Measurements from ENCODE around the gene GPX2.

Gene GPX2

DNA sequence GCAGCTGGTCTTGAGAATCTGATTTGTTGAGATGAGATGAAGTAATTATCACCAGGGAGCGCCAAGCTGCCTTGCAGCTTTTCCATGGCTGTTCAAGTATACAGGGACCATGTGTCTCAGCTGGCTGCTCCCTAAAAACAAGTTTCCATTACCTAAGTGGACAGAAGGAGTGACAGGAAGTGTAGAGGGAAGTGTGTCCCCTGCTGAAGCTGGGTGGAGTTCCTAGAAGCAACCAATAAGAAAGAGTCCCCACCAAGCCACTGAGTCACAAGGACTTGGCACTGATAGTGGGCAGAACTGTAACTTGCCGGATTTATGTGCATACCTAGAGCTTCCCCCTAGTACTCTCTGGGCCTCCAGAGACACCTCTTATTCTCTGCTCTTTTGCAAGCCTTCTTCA lies 1.5 kb upstream of the GPX2 start:
- Histone ChIP-seq H3K9me3 (ENCODE audit: insufficient read depth, low read length, severe bottlenecking) (no peaks in the 10 kb centered on the region), H4K20me1 (ENCODE audit: insufficient read depth, low read length) (peaks cover 7% of the 10 kb centered on the region; the same call in 1 of the 2 replicates), H3K36me3 (ENCODE audit: insufficient read depth, low read length) (peaks cover 79% of the 10 kb centered on the region), H3K27me3 (ENCODE audit: insufficient read depth, low read length, poor library complexity) (no peaks in the 10 kb centered on the region), H3K27ac (ENCODE audit: low read length) (no peak overlapping the region), H3K4me2 (ENCODE audit: insufficient read depth, low read length) (no peak overlapping the region), H3K79me2 (ENCODE audit: insufficient read depth, low read length) (no peaks in the 10 kb centered on the region), H2AFZ (ENCODE audit: low read depth, low read length) (no peak overlapping the region), H3K9ac (ENCODE audit: low read depth, low read length) (no peak overlapping the region), H3K4me3 (ENCODE audit: low read depth in 1 of 2, low read length in 2 of 2) (no peak overlapping the region), H3K4me1 (ENCODE audit: insufficient read depth, low read length) (no peaks in the 10 kb centered on the region)
- ATAC-seq (ENCODE audit: insufficient read depth, low read depth): no peak
- DNase-seq: no peak
- TF ChIP-seq EZH2 (IDR thresholded peaks at IDR 0.05; ENCODE audit: borderline replicate concordance, low read depth, low read length, severe bottlenecking): no peak
- TF ChIP-seq, protein P1, sequence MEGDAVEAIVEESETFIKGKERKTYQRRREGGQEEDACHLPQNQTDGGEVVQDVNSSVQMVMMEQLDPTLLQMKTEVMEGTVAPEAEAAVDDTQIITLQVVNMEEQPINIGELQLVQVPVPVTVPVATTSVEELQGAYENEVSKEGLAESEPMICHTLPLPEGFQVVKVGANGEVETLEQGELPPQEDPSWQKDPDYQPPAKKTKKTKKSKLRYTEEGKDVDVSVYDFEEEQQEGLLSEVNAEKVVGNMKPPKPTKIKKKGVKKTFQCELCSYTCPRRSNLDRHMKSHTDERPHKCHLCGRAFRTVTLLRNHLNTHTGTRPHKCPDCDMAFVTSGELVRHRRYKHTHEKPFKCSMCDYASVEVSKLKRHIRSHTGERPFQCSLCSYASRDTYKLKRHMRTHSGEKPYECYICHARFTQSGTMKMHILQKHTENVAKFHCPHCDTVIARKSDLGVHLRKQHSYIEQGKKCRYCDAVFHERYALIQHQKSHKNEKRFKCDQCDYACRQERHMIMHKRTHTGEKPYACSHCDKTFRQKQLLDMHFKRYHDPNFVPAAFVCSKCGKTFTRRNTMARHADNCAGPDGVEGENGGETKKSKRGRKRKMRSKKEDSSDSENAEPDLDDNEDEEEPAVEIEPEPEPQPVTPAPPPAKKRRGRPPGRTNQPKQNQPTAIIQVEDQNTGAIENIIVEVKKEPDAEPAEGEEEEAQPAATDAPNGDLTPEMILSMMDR (IDR thresholded peaks at IDR 0.05; ENCODE audit: borderline replicate concordance, extremely low read depth, low read length, poor library complexity, severe bottlenecking): no peak

DNA sequence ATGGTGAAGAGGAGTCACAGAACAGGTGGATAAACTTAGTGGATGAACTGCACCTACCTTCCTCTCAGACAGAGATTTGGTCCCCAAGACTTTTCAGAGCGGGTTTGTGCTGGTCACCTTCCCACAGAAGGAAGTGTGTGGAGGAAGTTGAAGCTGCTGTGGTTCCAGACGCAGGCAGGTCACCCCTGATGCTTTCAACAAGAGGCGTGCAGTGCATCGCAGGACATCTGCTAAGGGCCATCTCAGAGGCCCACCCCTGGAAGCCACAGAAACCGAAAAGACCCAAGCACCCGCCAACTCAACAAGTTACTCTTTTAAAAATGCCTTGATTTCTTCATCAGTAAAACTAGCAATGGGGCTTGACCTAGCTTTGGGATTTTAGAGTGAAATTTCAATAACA lies 1.0 kb upstream of the GPX2 start:
- ATAC-seq (ENCODE audit: insufficient read depth, low read depth): no peak
- H3K4me2 ChIP-seq (ENCODE audit: insufficient read depth, low read length): no peak overlapping the region
- H3K27me3 ChIP-seq (ENCODE audit: insufficient read depth, low read length, poor library complexity): no peaks in the 10 kb centered on the region

DNA sequence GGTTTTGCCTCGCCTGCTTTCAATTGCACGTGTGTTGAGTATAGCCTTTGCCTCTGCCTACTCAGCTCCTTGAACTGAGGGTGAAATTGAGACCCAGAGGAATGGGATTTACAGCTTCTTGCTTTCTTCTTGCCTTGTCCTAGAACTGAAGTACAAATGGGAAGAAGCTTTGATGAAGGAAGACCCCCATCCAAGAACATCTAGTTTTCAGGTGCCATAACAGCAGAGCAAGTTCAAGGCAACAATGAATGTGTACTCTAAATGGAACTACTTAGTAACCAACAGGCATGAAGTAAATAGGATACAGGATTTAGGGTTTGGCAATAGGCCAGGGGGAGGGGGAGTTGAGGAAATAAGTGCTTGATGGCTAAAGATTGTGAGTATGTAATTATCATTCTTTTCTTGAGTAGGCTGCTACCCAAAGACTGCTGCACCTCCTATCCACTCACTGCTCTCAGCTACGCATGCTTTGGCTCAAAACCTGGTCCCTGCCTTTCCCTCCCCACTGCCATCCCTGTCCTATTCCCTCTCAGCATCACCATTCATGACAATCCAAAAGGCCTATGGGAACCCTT lies 2.1 kb downstream of the GPX2 start:
- Histone ChIP-seq H3K36me3 (ENCODE audit: insufficient read depth, low read length) (peaks cover 77% of the 10 kb centered on the region), H3K4me3 (ENCODE audit: low read depth in 1 of 2, low read length in 2 of 2) (no peak overlapping the region), H3K4me1 (ENCODE audit: insufficient read depth, low read length) (no peaks in the 10 kb centered on the region), H3K9ac (ENCODE audit: low read depth, low read length) (no peak overlapping the region), H3K27ac (ENCODE audit: low read length) (no peak overlapping the region), H3K79me2 (ENCODE audit: insufficient read depth, low read length) (no peaks in the 10 kb centered on the region), H4K20me1 (ENCODE audit: insufficient read depth, low read length) (peaks cover 12% of the 10 kb centered on the region), H3K27me3 (ENCODE audit: insufficient read depth, low read length, poor library complexity) (no peaks in the 10 kb centered on the region), H3K4me2 (ENCODE audit: insufficient read depth, low read length) (no peak overlapping the region), H3K9me3 (ENCODE audit: insufficient read depth, low read length, severe bottlenecking) (no peaks in the 10 kb centered on the region), H2AFZ (ENCODE audit: low read depth, low read length) (no peak overlapping the region)
- DNase-seq: no peak
- ATAC-seq (ENCODE audit: insufficient read depth, low read depth): no peak
- TF ChIP-seq, protein P1 (IDR thresholded peaks at IDR 0.05; ENCODE audit: borderline replicate concordance, extremely low read depth, low read length, poor library complexity, severe bottlenecking): no peak
- no peak for TF ChIP-seq EZH2 (IDR thresholded peaks at IDR 0.05; ENCODE audit: borderline replicate concordance, low read depth, low read length, severe bottlenecking)

More for the DNA sequence above, 1.0 kb upstream of the GPX2 start:
- Histone ChIP-seq H3K36me3 (ENCODE audit: insufficient read depth, low read length) (peaks cover 77% of the 10 kb centered on the region), H4K20me1 (ENCODE audit: insufficient read depth, low read length) (peaks cover 7% of the 10 kb centered on the region; the same call in 1 of the 2 replicates), H3K4me1 (ENCODE audit: insufficient read depth, low read length) (no peaks in the 10 kb centered on the region), H3K9me3 (ENCODE audit: insufficient read depth, low read length, severe bottlenecking) (no peaks in the 10 kb centered on the region), H3K9ac (ENCODE audit: low read depth, low read length) (no peak overlapping the region), H2AFZ (ENCODE audit: low read depth, low read length) (no peak overlapping the region), H3K27ac (ENCODE audit: low read length) (no peak overlapping the region), H3K4me3 (ENCODE audit: low read depth in 1 of 2, low read length in 2 of 2) (no peak overlapping the region), H3K79me2 (ENCODE audit: insufficient read depth, low read length) (no peaks in the 10 kb centered on the region)
- TF ChIP-seq, protein P1 (IDR thresholded peaks at IDR 0.05; ENCODE audit: borderline replicate concordance, extremely low read depth, low read length, poor library complexity, severe bottlenecking): no peak
- no peak for DNase-seq

DNA sequence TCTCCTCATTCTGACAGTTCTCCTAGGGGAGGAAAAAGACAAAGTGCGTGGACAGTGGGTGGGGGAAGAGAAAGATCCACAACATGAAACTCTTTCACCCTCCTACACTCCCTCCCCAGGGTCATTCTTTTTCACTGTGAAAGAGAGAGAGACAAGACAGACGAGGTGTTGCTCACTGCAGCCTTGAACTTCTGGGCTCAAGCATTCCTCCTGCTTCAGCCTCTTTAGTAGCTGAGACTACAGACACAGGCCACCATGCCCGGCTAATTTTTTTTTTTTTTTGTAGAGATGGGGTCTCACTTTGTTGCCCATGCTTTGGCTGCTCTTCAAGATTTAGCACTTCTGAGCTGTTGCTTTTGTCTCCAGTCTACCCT lies 2.7 kb downstream of the GPX2 start:
- Histone ChIP-seq H3K79me2 (ENCODE audit: insufficient read depth, low read length) (no peaks in the 10 kb centered on the region), H3K4me3 (ENCODE audit: low read depth in 1 of 2, low read length in 2 of 2) (no peak overlapping the region), H3K4me1 (ENCODE audit: insufficient read depth, low read length) (no peaks in the 10 kb centered on the region), H4K20me1 (ENCODE audit: insufficient read depth, low read length) (peaks cover 12% of the 10 kb centered on the region), H3K4me2 (ENCODE audit: insufficient read depth, low read length) (no peak overlapping the region), H3K9ac (ENCODE audit: low read depth, low read length) (no peak overlapping the region), H3K27me3 (ENCODE audit: insufficient read depth, low read length, poor library complexity) (no peaks in the 10 kb centered on the region), H3K36me3 (ENCODE audit: insufficient read depth, low read length) (peaks cover 74% of the 10 kb centered on the region), H2AFZ (ENCODE audit: low read depth, low read length) (no peak overlapping the region), H3K27ac (ENCODE audit: low read length) (no peak overlapping the region), H3K9me3 (ENCODE audit: insufficient read depth, low read length, severe bottlenecking) (no peaks in the 10 kb centered on the region)
- DNase-seq (no peak), ATAC-seq (ENCODE audit: insufficient read depth, low read depth) (no peak)
- TF ChIP-seq, protein P1 (IDR thresholded peaks at IDR 0.05; ENCODE audit: borderline replicate concordance, extremely low read depth, low read length, poor library complexity, severe bottlenecking): no peak
- TF ChIP-seq EZH2 (IDR thresholded peaks at IDR 0.05; ENCODE audit: borderline replicate concordance, low read depth, low read length, severe bottlenecking): no peak

All from DND-41 (cell line).